Measurements from ENCODE around the gene VPS8. TPM values are rescaled to one million over a fixed set of nuclear protein-coding genes. Genes with fewer than 3 reads are reported as not detected.

The VPS8 gene
- total RNA-seq, 1 donor from 2014 or later, result 83.9 TPM

DNA sequence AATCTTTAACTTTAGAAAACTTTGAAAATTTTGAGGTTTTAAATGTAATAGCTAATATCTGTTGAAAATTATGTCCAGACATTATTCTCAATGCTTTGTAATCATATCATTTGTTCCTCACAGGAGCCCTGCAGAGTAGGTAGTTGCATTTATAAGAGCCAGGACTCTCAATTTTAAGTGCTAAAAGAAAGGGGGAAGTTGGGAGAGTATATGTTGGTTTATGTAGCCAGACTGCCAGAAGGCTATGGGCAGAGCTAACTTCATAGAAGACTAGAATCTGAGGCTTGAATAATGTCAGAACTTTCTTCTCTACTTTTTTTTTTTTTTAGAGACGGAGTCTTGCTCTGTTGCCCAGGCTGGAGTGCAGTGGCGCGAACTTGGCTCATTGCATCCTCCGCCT is 9.1 kb downstream of the VPS8 start:
- no peak overlapping the region for H3K4me3 ChIP-seq
- TF ChIP-seq, protein P1, sequence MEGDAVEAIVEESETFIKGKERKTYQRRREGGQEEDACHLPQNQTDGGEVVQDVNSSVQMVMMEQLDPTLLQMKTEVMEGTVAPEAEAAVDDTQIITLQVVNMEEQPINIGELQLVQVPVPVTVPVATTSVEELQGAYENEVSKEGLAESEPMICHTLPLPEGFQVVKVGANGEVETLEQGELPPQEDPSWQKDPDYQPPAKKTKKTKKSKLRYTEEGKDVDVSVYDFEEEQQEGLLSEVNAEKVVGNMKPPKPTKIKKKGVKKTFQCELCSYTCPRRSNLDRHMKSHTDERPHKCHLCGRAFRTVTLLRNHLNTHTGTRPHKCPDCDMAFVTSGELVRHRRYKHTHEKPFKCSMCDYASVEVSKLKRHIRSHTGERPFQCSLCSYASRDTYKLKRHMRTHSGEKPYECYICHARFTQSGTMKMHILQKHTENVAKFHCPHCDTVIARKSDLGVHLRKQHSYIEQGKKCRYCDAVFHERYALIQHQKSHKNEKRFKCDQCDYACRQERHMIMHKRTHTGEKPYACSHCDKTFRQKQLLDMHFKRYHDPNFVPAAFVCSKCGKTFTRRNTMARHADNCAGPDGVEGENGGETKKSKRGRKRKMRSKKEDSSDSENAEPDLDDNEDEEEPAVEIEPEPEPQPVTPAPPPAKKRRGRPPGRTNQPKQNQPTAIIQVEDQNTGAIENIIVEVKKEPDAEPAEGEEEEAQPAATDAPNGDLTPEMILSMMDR (IDR thresholded peaks at IDR 0.05; ENCODE audit: borderline replicate concordance), result no peak
- intact Hi-C loops (cut with micrococcal nuclease), result no loop called here
- DNase-seq, result no peak
- H3K27ac ChIP-seq (replicated peaks), result peak overlapping the region; percentile 74
- H3K4me1 ChIP-seq, result peaks cover 85% of the 10 kb centered on the region
- no peaks in the 10 kb centered on the region for H3K27me3 ChIP-seq (ENCODE audit: low read depth)
- H3K36me3 ChIP-seq, result peaks cover 2% of the 10 kb centered on the region
- no peaks in the 10 kb centered on the region for H3K9me3 ChIP-seq (replicated peaks)

DNA sequence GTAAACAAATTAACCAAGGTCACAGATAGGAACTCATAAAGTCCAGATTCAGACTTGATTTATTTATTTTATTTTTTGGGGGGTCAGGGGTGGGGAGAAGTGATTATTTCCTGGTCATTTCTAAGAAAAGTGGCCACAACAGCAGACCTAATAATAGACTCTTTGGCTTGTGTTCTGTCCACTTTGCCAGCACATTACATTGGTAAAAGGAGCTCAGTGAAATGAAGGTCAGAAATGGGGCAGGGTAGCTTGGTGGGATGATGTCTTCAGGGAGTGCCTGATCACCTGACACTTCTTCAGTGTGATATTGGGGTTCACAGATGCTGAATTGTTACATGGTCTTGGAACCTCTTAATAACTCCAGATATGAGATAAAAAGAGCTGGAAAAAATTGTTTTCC is 10.1 kb downstream of the VPS8 start:
- H3K4me3 ChIP-seq, result peak overlapping the region; percentile 17
- H3K36me3 ChIP-seq, result peaks cover 12% of the 10 kb centered on the region
- DNase-seq, result no peak
- peak overlapping the region; percentile 74 for H3K27ac ChIP-seq (replicated peaks)
- peaks cover 87% of the 10 kb centered on the region for H3K4me1 ChIP-seq
- no peaks in the 10 kb centered on the region for H3K27me3 ChIP-seq (ENCODE audit: low read depth)
- TF ChIP-seq, protein P1 (IDR thresholded peaks at IDR 0.05; ENCODE audit: borderline replicate concordance), result no peak
- no peaks in the 10 kb centered on the region for H3K9me3 ChIP-seq (replicated peaks)
- intact Hi-C loops (cut with micrococcal nuclease), result no loop called here

- intact Hi-C loops (cut with micrococcal nuclease), result no loop called here
- Histone ChIP-seq H3K36me3 (peaks cover 13% of the 10 kb centered on the region), H3K9me3 (replicated peaks) (no peaks in the 10 kb centered on the region), H3K4me3 (peak overlapping the region; percentile 17), H3K4me1 (peaks cover 87% of the 10 kb centered on the region), H3K27me3 (ENCODE audit: low read depth) (no peaks in the 10 kb centered on the region), H3K27ac (replicated peaks) (peak overlapping the region; percentile 74)
- TF ChIP-seq, protein P1 (IDR thresholded peaks at IDR 0.05; ENCODE audit: borderline replicate concordance), result no peak
- no peak for DNase-seq
Observed at GRCh38 chr3:184822654-184823053, 10.7 kb downstream of the VPS8 start.

GRCh38 chr3:184823990-184824389 is 12.0 kb downstream of the VPS8 start:
- no peaks in the 10 kb centered on the region for H3K27me3 ChIP-seq (ENCODE audit: low read depth)
- no peaks in the 10 kb centered on the region for H3K9me3 ChIP-seq (replicated peaks)
- H3K4me3 ChIP-seq, result no peak overlapping the region
- TF ChIP-seq, protein P1 (IDR thresholded peaks at IDR 0.05; ENCODE audit: borderline replicate concordance), result no peak
- no peak for DNase-seq
- peaks cover 83% of the 10 kb centered on the region for H3K4me1 ChIP-seq
- H3K36me3 ChIP-seq, result peaks cover 17% of the 10 kb centered on the region
- intact Hi-C loops (cut with micrococcal nuclease), result no loop called here
- peak overlapping the region; percentile 2 for H3K27ac ChIP-seq (replicated peaks)

DNA sequence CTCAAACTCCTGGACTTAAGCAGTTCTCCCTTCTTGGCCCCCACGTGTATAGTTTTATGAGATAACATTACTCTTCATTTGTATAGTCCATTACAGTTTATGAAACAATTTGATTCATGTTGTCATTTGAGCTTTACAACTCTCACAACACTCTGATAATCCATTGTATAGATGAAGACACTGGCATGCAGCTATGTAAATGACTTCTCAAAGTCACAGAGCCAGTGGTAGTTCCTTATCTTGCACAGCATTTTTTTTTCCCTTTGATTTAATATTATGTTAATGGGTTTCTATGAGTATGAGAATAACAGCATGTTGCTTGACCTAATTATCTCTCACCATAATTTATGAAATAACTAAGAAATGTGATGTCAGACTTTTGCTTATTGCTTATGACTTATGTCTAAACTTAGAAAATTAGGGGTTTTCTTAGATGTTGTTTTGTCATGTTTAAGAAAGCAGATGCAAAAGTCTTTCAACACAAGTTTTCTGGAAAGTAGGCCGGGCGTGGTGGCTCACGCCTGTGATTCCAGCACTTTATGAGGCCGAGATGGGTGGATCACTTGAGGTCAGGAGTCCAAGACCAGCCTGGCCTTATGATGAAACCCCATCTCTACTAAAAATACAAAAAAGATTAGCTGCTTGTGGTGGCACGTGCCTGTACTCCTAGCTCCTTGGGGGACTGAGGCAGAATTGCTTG is 13.3 kb downstream of the VPS8 start:
- H3K36me3 ChIP-seq, result peaks cover 27% of the 10 kb centered on the region
- no peak overlapping the region for H3K27ac ChIP-seq (replicated peaks)
- H3K4me1 ChIP-seq, result peaks cover 71% of the 10 kb centered on the region
- H3K9me3 ChIP-seq (replicated peaks), result no peaks in the 10 kb centered on the region
- no peaks in the 10 kb centered on the region for H3K27me3 ChIP-seq (ENCODE audit: low read depth)
- DNase-seq, result no peak
- H3K4me3 ChIP-seq, result no peak overlapping the region
- TF ChIP-seq, protein P1 (IDR thresholded peaks at IDR 0.05; ENCODE audit: borderline replicate concordance), result no peak
- intact Hi-C loops (cut with micrococcal nuclease), result no loop called here
